Ovary (tissue), 10 donors: Measurements from ENCODE around the gene RTF2. TPM values are rescaled to one million over a fixed set of nuclear protein-coding genes. Genes with fewer than 3 reads are reported as not detected.

Experiments used
- DNase-seq, 5 donors: peaks; one replicate each; pipeline ENCODE4 v3.0.0-alpha.2; 2019 to 2020
- H3K27ac ChIP-seq, 2 donors: fragments of 200-600 bp; one replicate each; pipeline versions ENCODE4 v1.5.1 to v1.8.0; 2019 to 2022
- H3K27me3 ChIP-seq: fragments of 200-600 bp; one replicate; pipeline ENCODE4 v1.8.0; 2022
- H3K36me3 ChIP-seq: fragments of 200-600 bp; sonication (generic); one replicate; pipeline ENCODE4 v1.5.1; 2019
- H3K4me1 ChIP-seq: one replicate; pipeline ENCODE4 v1.8.1; 2013; ENCODE audit warnings: mild to moderate bottlenecking, moderate library complexity; ENCODE audit not compliant: insufficient read depth
- H3K4me3 ChIP-seq: fragments of 200-600 bp; sonication (generic); one replicate; pipeline ENCODE4 v1.5.1; 2017
- H3K9me3 ChIP-seq, 2 donors: fragments of 200-600 bp in 1 of 2; sonication (generic) in 1 of 2; one replicate each; pipeline versions ENCODE4 v1.5.1 to v1.8.1; 2013 to 2019; ENCODE audit warnings: mild to moderate bottlenecking in 1 of 2, moderate library complexity in 1 of 2
- EP300 ChIP-seq: sonication (generic); formaldehyde crosslinking; IDR thresholded peaks from one replicate; pipeline ENCODE4 v1.6.1; 2017; ENCODE audit warnings: antibody characterized with exemption
- POLR2A ChIP-seq: fragments of 450-650 bp; IDR thresholded peaks from one replicate; pipeline ENCODE4 v1.6.1; 2017; ENCODE audit warnings: antibody characterized with exemption, mild to moderate bottlenecking, moderate library complexity
- WGBS, 3 donors: extraction: QIAGEN DNeasy Blood & Tissue Kit in 1 of 3; methylation state at CpG; one replicate each; pipeline versions ENCODE4 v1.1.5 to v1.1.7; 2013 to 2017; 5-methylcytosine and 5-hydroxymethylcytosine counted together
- intact Hi-C, 4 donors: fragments of 100-400 bp; cut with DNase I; formaldehyde crosslinking; loops; one replicate each; pipeline versions ENCODE4 v1.11.0 to v1.15.1; 2022 to 2023
- long read RNA-seq, 3 donors: library from polyadenylated mRNA in 2 of 3; unstranded in 2 of 3; transcript quantifications; one replicate each; pipeline ENCODE4 v2.0.0 and lab custom pipeline, GENCODE V29; 2021 to 2026
- polyA plus RNA-seq, 2 donors: library from polyadenylated mRNA; stranded (reverse); fragments of 200-250 nt in 1 of 2; fragments of 350-450 nt in 1 of 2; fragmentation: Illumina TruSeq in 1 of 2; extraction: RNeasy Lipid Tissue Mini Kit (QIAGEN cat#74804) in 1 of 2; gene quantifications; one replicate each; pipeline ENCODE4 v1.2.3, GENCODE V29; 2013 to 2014
- total RNA-seq, 7 donors: library from RNA; depleted of rRNA in 2 of 7; stranded (reverse); fragments of >200 nt in 2 of 7; fragmentation: NEBNext Ultra II Directional in 3 of 7; extraction: Animal tissue kit (Norgen Biotek cat#: 25700) in 3 of 7; gene quantifications; one replicate each; pipeline versions ENCODE4 v1.1.0 to v1.2.4, GENCODE V29; 2016 to 2023
- TF ChIP-seq, protein P1 (sequence below), 3 donors: fragments of 450-650 bp in 2 of 3; fragments of 200-600 bp in 1 of 3; IDR thresholded peaks; one replicate each; pipeline versions ENCODE4 v1.5.1 to v1.8.0; 2016 to 2022; ENCODE audit warnings: antibody characterized with exemption in 3 of 3, mild to moderate bottlenecking in 1 of 3
- donor health status: DM: no; HTN: no; CAD: no; lungs with moderate emphysema.
- donor health status: DM: no; HTN: no; CAD: no.
- donor health status: Bipolar disorder and iron deficiency.
- donor health status: DM: yes; HTN: yes; CAD: no.
- donor health status: DM: no; HTN: no; CAD: no.
- donor health status: DM: yes; HTN: yes; CAD: no.

The RTF2 gene, protein sequence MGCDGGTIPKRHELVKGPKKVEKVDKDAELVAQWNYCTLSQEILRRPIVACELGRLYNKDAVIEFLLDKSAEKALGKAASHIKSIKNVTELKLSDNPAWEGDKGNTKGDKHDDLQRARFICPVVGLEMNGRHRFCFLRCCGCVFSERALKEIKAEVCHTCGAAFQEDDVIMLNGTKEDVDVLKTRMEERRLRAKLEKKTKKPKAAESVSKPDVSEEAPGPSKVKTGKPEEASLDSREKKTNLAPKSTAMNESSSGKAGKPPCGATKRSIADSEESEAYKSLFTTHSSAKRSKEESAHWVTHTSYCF
- total RNA-seq (10 to 100 TPM; 32.3 to 91.0 (median 85.2) TPM), polyA plus RNA-seq (100 to 1,000 TPM in 1 of 2 donors, 10 to 100 TPM in 1; 90.7 to 128 TPM)
- long read RNA-seq, donor 1, transcript RTF2-203 (8 exons, 1,572 nt) = minor isoform, 18 of 857 reads
- long read RNA-seq, donor 1, transcript RTF2-202 (9 exons, 2,212 nt) = major isoform, 785 of 857 reads
- long read RNA-seq, donor 1, partial matches to known transcripts = 25 of 857 reads
- long read RNA-seq, donor 1, other reads (novel, unspliced or antisense) = 27 of 857 reads
- long read RNA-seq, donor 2, transcript RTF2-202 (9 exons, 2,212 nt) = major isoform, 37 of 51 reads
- long read RNA-seq, donor 2, partial matches to known transcripts = 13 of 51 reads
- long read RNA-seq, donor 2, other reads (novel, unspliced or antisense) = 0 of 51 reads
- long read RNA-seq, donor 3, transcript RTF2-202 (9 exons, 2,212 nt) = major isoform, 154 of 167 reads
- long read RNA-seq, donor 3, transcript RTF2-203 (8 exons, 1,572 nt) = minor isoform, 7 of 167 reads
- long read RNA-seq, donor 3, partial matches to known transcripts = 5 of 167 reads
- long read RNA-seq, donor 3, other reads (novel, unspliced or antisense) = 1 of 167 reads

DNA sequence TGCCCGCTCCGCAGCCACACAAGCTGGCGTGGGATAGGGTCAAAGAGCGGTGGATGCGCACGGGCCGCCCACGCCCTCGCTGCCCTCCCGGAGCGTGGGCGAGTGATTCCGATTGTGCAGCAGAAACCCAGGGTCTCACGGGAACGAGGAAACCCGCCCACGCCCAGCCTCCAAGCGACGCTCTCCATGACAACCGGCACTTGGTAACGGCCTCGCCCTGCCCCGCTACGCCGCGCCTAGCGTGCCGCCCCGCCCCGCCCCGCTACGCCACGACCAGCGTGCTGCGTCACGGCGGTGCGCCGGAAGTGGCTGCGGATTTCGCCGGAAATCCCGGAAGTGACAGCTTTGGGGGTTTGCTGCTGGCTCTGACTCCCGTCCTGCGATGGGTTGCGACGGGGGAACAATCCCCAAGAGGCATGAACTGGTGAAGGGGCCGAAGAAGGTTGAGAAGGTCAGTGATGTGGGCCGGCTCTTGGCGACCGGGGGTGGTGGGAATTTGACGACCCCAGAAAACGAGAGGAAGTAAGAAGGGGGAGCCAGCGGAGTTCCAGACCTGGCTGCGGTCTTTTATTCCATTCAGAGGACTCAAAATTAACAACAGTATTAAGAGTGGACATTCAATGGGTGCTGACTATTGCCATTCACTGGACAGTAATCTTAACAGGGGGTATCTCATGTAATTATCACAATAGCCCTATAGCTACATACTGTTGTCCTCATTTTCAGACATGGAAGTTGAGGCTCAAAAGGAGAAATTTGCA lies at the start of gene RTF2:
TSS of gene RTF2 (plus strand) at position 312 of the 761 bp plus-strand sequence. CDS start at position 383, 71 bp downstream.
- Histone ChIP-seq H3K36me3 (no peaks in the 10 kb centered on the region), H3K27ac (peak within 1 kb of the TSS; percentile 33 to 61), H3K4me1 (peaks cover 7% of the 10 kb centered on the region), H3K9me3 (no peaks in the 10 kb centered on the region), H3K27me3 (no peaks in the 10 kb centered on the region), H3K4me3 (peak within 1 kb of the TSS; percentile 72)
- peak; percentile 90 to 97 (median 94) for DNase-seq
- TF ChIP-seq EP300 = peak; percentile 50
- TF ChIP-seq POLR2A = peak; percentile 71
- TF ChIP-seq, protein P1, sequence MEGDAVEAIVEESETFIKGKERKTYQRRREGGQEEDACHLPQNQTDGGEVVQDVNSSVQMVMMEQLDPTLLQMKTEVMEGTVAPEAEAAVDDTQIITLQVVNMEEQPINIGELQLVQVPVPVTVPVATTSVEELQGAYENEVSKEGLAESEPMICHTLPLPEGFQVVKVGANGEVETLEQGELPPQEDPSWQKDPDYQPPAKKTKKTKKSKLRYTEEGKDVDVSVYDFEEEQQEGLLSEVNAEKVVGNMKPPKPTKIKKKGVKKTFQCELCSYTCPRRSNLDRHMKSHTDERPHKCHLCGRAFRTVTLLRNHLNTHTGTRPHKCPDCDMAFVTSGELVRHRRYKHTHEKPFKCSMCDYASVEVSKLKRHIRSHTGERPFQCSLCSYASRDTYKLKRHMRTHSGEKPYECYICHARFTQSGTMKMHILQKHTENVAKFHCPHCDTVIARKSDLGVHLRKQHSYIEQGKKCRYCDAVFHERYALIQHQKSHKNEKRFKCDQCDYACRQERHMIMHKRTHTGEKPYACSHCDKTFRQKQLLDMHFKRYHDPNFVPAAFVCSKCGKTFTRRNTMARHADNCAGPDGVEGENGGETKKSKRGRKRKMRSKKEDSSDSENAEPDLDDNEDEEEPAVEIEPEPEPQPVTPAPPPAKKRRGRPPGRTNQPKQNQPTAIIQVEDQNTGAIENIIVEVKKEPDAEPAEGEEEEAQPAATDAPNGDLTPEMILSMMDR (IDR thresholded peaks at IDR 0.05) = no peak
- 0% methylated on average over 22 to 55 of the region's 55 CpGs for WGBS, 3 donors
- intact Hi-C loops = loop anchor here in 1 of 4 donors (10.0 kb wide), 1 partner anchor 74 kb away; the partner anchor contains the start of genes AURKA and CSTF1

DNA sequence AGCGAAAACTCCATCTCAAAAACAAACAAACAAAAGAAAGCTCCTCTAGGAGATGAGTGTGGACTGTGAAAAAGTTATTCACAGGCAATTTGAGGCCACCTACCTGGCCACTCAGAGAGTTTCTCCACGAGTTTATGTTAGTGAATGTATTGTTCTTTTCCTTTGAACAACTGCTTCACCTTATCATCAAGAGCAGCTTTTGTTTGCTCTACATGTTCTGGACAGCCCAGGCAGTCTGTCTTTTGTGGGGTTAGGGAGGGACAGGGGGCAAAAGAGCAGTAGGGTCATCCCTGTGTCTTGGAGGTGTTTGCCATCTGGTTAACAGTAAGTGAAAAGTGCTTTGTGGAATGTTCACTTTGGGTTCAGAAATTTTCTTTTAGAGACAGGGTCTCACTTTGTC lies 48.4 kb upstream of the RTF2 start:
- Histone ChIP-seq H3K27ac (no peak overlapping the region), H3K4me3 (no peak overlapping the region), H3K36me3 (no peaks in the 10 kb centered on the region), H3K4me1 (peaks cover 7% of the 10 kb centered on the region), H3K27me3 (no peaks in the 10 kb centered on the region), H3K9me3 (no peaks in the 10 kb centered on the region)
- no peak for DNase-seq
- no peak for TF ChIP-seq EP300
- TF ChIP-seq, protein P1 (IDR thresholded peaks at IDR 0.05) = no peak
- TF ChIP-seq POLR2A = no peak
- WGBS, 3 donors = 70 to 84% (median 78%) methylated on average over 2 of the region's 2 CpGs
- intact Hi-C loops = no loop called here

DNA sequence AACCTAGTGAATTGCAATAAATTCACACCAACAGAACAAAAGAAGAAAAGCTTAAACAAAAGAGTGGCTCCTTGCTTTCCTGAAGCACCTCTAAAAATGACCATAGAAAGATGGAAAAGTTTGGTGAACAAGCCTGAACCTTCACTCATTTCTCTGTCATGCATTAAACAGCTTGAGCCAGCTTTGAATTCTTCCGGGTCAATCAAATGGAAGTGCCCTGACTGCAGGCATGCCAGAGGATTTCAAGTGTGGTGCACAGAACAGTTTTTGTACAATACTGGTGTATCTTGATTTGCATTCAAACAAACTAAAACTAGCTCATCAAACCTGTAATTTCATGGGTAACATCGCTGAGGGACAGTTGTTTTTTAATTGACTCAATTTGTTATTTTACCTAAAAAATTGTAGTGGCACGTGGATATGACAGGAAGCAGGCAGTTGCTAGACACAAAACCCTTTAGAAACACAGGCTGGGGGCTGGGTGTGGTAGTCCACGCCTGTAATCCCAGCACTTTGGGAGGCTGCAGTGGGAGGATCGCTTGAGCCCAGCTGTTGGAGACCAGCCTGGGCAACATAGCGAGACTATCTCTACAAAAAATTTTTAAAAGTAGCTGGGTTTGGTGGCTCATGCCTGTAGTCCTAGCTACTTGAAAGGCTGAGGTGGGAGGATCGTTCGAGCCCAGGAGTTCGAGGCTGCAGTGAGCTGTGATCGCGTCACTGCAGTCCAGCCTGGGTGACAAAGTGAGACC lies 47.3 kb upstream of the RTF2 start:
- no peak overlapping the region for H3K27ac ChIP-seq
- H3K4me3 ChIP-seq = no peak overlapping the region
- H3K4me1 ChIP-seq = peaks cover 7% of the 10 kb centered on the region
- no peaks in the 10 kb centered on the region for H3K9me3 ChIP-seq
- DNase-seq = no peak
- TF ChIP-seq, protein P1 (IDR thresholded peaks at IDR 0.05) = no peak
- no peak for TF ChIP-seq POLR2A
- TF ChIP-seq EP300 = no peak
- WGBS, 3 donors = 85% methylated on average over 11 of the region's 11 CpGs
- intact Hi-C loops = no loop called here
- H3K36me3 ChIP-seq = no peaks in the 10 kb centered on the region
- no peaks in the 10 kb centered on the region for H3K27me3 ChIP-seq
